T-helper 17 cell (primary cell): ENCODE measurements around the gene TCP1. TPM values are rescaled to one million over a fixed set of nuclear protein-coding genes. Genes with fewer than 3 reads are reported as not detected.
"Not testable (repeated sequence)": the region's sequence is repeated elsewhere in the genome, so short reads cannot be mapped to it uniquely, and the experiment has no call there.

ENCODE experiments used
- ATAC-seq: fragments of 150-1000 bp; cut with Tn5 transposase; 2 replicates; pipeline ENCODE4 v1.10.0; 2021; ENCODE audit warnings: mild to moderate bottlenecking, moderate library complexity
- DNase-seq, 3 donors: peaks; one replicate each; pipeline versions ENCODE4 v3.0.0 to v3.0.0-alpha.2; 2020 to 2021
- H3K9me3 ChIP-seq: one replicate; pipeline ENCODE4 v1.7.0; 2013; ENCODE audit warnings: low read length, mild to moderate bottlenecking; ENCODE audit not compliant: control insufficient read depth, poor library complexity, severe bottlenecking
- H3K27ac Mint-ChIP-seq: one replicate; pipeline ENCODE4 v1.8.0; 2022; ENCODE audit warnings: mild to moderate bottlenecking, moderate library complexity, mixed read lengths
- H3K27me3 Mint-ChIP-seq: one replicate; pipeline ENCODE4 v1.8.0; 2022; ENCODE audit warnings: mixed read lengths
- H3K36me3 Mint-ChIP-seq: one replicate; pipeline ENCODE4 v1.8.0; 2022; ENCODE audit warnings: low read depth, mixed read lengths
- H3K4me1 Mint-ChIP-seq: one replicate; pipeline ENCODE4 v1.8.0; 2022; ENCODE audit warnings: mild to moderate bottlenecking, mixed read lengths
- H3K4me3 Mint-ChIP-seq: one replicate; pipeline ENCODE4 v1.8.0; 2022; ENCODE audit warnings: mild to moderate bottlenecking, moderate library complexity, mixed read lengths
- total RNA-seq, 4 donors: library from RNA in 2 of 4; stranded (reverse) in 2 of 4; gene quantifications; one replicate each; pipeline ENCODE4 v1.2.3 and lab custom pipeline; 2022 to 2026

TCP1 gene
- total RNA-seq, 2 donors from 2014 or later = 195 to 196 TPM

DNA sequence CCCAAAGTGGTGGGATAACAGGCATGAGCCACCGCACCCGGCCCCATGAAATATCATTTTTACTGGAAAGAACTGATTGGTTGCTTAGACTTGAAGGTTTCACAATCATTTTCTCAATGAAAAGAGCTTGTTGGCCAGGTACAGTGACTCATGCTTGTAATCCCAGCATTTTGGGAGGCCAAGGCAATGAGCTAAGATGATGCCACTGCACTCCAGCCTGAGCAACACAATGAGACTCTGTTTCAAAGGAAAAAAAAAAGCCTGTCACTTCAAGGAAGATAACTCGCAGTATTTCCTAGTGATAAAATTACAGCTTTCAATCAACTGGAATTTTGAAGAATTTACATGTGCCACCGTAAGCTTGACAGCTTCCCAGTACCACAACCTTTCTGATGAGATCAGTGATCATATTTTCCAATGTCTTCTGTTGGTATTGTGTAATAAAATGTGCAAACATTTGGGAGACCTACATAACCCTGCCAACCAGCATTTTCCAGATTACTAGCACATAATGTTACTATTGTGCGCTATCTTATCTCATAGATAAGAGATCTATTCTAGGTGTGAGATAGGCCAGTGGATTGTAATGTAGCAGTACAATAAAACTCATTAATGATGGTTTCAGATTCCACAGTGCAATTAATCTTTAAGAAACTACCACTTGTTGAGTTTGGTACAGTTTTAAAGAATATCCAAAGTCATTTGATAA lies 17.9 kb upstream of the TCP1 start:
- Mint-ChIP-seq H3K36me3 (peaks cover 4% of the 10 kb centered on the region), H3K27ac (no peak overlapping the region), H3K27me3 (no peaks in the 10 kb centered on the region), H3K4me3 (no peak overlapping the region), H3K4me1 (peaks cover 4% of the 10 kb centered on the region)
- no peaks in the 10 kb centered on the region for H3K9me3 ChIP-seq
- DNase-seq = no peak
- ATAC-seq = no peak

- no peak for DNase-seq
- Mint-ChIP-seq H3K27me3 (no peaks in the 10 kb centered on the region), H3K36me3 (peaks cover 2% of the 10 kb centered on the region), H3K4me3 (no peak overlapping the region), H3K27ac (no peak overlapping the region), H3K4me1 (peaks cover 4% of the 10 kb centered on the region)
- no peak for ATAC-seq
- H3K9me3 ChIP-seq = no peaks in the 10 kb centered on the region
Measured at GRCh38 chr6:159806021-159806458, 16.6 kb upstream of the TCP1 start.

- no peaks in the 10 kb centered on the region for H3K36me3 Mint-ChIP-seq
- no peak overlapping the region for H3K4me3 Mint-ChIP-seq
- no peaks in the 10 kb centered on the region for H3K9me3 ChIP-seq
- no peaks in the 10 kb centered on the region for H3K27me3 Mint-ChIP-seq
- no peak for ATAC-seq
- no peaks in the 10 kb centered on the region for H3K4me1 Mint-ChIP-seq
- no peak overlapping the region for H3K27ac Mint-ChIP-seq
- no peak for DNase-seq
Measured at GRCh38 chr6:159805440-159806020, 16.1 kb upstream of the TCP1 start.

DNA sequence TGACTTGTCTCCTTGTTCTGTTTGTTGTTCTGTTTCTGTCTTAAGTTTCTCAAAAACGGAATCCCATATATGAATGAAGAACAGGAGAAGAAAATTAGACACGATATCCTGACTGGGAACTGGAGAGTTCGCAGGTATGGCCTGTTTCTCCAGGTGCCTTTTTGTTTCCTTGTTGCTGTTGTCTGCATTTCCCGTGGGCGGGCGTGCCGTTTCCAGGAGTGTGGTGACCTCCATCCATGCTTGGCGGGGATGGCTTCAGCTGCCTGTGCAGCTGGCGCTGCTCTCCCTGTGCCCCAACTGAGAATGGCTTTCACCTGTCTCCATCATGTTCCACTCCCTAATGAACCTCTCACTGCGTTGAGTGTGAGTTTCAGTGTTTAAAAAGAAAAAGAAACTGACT lies 15.1 kb upstream of the TCP1 start:
- Mint-ChIP-seq H3K4me3 (no peak overlapping the region), H3K27ac (no peak overlapping the region), H3K27me3 (no peaks in the 10 kb centered on the region), H3K4me1 (no peaks in the 10 kb centered on the region), H3K36me3 (no peaks in the 10 kb centered on the region)
- H3K9me3 ChIP-seq = no peaks in the 10 kb centered on the region
- DNase-seq (no peak), ATAC-seq (no peak)

DNA sequence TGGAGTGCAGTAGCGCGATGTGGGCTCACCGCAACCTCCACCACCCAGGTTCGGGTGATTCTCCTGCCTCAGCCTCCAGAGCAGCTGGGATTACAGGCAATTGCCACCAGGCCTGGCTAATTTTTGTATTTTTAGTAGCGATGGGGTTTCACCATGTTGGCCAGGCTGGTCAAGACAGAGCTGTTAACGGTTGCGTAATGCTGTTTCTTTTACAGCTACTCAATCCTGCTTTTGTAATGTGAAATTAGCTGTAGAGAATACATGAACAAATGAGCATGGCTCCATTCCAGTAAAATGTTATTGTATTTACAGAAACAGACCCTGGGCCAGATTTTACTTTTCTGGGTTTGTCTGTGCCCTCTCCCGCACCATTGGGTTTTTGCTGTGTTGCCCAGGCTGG lies 12.5 kb upstream of the TCP1 start:
- ATAC-seq (no peak), DNase-seq (no peak)
- no peaks in the 10 kb centered on the region for H3K9me3 ChIP-seq
- Mint-ChIP-seq H3K4me3 (no peak overlapping the region), H3K36me3 (peaks cover 4% of the 10 kb centered on the region), H3K27me3 (no peaks in the 10 kb centered on the region), H3K4me1 (peaks cover 4% of the 10 kb centered on the region), H3K27ac (no peak overlapping the region)

DNA sequence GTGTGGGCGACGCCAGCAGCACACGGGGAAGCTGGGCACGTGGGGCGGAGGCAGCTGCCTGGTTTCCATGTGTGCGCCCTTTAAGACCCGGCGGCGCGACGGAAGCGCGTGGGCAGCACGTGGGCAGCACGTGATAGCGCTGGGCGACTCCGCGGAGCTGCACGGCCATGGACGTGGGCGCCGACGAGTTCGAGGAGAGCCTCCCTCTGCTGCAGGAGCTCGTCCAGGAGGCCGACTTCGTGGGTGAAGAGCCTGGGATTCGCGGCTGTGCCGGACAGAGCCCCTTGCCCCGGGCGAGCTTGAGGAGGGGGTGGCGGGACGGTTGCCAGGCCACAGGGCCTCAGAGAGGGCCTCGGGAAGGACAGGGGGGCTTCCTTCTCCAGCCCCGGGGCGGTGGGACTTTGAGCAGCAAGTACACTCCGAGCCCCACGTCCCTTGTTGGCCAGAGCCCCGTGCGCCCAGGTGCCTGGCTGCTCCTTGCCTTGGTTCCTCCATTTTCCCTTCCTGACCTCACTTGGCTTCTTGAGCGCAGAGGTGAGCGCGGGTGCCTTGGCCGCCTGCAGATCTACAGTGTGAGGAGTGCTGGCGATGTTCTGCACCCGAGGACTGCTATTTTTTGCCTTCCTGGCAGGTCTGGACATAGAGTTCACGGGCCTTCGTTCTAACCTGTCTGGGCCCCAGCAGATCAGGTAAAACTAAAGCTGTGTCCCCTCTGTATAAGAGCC lies 10.9 kb upstream of the TCP1 start, which contains the start of gene PNLDC1:
Gene PNLDC1, plus strand, starts transcription at position 136 of the 725 bp plus-strand sequence. Its CDS starts 32 bp downstream, at position 168.
- H3K27ac Mint-ChIP-seq = no peak within 1 kb of the TSS
- H3K9me3 ChIP-seq = no peaks in the 10 kb centered on the region
- ATAC-seq (no peak), DNase-seq (no peak)
- H3K4me3 Mint-ChIP-seq = no peak within 1 kb of the TSS
- H3K27me3 Mint-ChIP-seq = no peaks in the 10 kb centered on the region
- H3K4me1 Mint-ChIP-seq = peaks cover 4% of the 10 kb centered on the region
- peaks cover 4% of the 10 kb centered on the region for H3K36me3 Mint-ChIP-seq

DNA sequence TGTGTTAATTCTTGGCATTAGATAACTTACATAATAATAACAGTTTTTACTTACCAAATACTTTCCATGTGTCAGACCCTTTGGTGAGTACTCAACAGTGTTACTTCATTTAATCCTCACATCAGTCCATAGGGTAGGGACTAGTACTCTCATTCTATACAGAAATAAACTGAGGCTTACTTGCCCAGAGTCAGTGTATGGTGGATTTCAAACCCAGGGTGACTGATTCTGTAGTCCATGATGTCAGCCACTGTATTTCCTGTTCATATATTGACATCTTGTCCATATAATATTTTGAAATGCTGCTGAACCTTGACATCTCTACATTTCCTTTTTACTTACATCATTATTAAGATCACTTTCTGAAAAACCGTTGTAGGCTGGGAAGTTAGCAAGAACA lies 8.2 kb upstream of the TCP1 start:
- no peaks in the 10 kb centered on the region for H3K27me3 Mint-ChIP-seq
- ATAC-seq = no peak
- DNase-seq = no peak
- H3K27ac Mint-ChIP-seq = no peak overlapping the region
- H3K9me3 ChIP-seq = no peaks in the 10 kb centered on the region
- H3K4me3 Mint-ChIP-seq = no peak overlapping the region
- peaks cover 4% of the 10 kb centered on the region for H3K36me3 Mint-ChIP-seq
- peaks cover 9% of the 10 kb centered on the region for H3K4me1 Mint-ChIP-seq

GRCh38 chr6:159794976-159795375 lies 5.6 kb upstream of the TCP1 start:
- not testable (repeated sequence) for DNase-seq, H3K27ac Mint-ChIP-seq, ATAC-seq, H3K27me3 Mint-ChIP-seq, H3K9me3 ChIP-seq, H3K36me3 Mint-ChIP-seq, H3K4me3 Mint-ChIP-seq
- peaks cover 27% of the 10 kb centered on the region for H3K4me1 Mint-ChIP-seq

- DNase-seq = peak in 1 of 3 donors; percentile 10
- H3K27ac Mint-ChIP-seq = peak overlapping the region; percentile 97
- H3K4me3 Mint-ChIP-seq = peak overlapping the region; percentile 98
- no peak for ATAC-seq
- H3K9me3 ChIP-seq = no peaks in the 10 kb centered on the region
- peaks cover 44% of the 10 kb centered on the region for H3K4me1 Mint-ChIP-seq
- peaks cover 2% of the 10 kb centered on the region for H3K36me3 Mint-ChIP-seq
- H3K27me3 Mint-ChIP-seq = no peaks in the 10 kb centered on the region
Measured at GRCh38 chr6:159790956-159791598, 1.7 kb upstream of the TCP1 start.

DNA sequence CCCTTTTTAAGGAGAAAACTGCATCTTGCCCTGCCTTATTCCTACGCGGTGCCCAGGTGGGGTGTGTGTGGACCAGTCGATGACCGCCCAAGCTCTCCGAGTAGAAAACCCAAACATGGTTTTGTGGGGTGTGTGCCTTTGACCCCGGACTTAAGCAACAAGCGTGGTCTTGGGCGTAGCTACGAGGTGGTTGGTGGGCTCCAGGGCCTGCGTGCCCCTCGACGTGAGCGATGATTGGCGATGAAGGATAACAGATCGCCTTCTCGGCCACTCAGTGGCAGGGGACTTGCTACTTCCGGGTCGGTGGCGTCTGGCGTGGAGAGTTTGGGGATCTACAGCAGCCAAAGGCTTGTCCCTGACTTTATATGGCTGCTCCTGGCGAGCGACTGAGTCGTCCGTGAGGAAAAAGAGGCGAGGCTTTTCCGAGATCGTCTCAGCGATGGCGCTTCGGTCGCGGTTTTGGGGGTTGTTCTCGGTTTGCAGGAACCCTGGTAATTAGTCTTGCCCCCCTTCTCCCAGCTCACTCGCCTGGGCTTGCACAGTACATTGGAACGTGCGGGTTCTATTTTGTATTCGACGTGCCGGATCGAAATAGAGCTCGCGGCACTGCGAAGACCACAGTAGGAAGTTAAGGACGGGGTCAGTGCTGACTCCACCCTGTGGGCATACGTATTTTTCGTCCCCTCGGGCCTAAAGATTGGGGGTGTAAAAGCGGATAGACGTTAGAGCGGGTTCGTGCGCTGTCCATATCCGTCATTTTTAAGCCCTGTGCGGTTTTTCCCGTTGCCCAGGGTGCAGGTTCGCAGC lies 950 bp upstream of the TCP1 start, which contains the start of gene MRPL18:
Gene MRPL18, plus strand, starts transcription at position 319 of the 807 bp plus-strand sequence. Its CDS starts 121 bp downstream, at position 440.
- DNase-seq = peak; percentile 65 to 83 (median 75)
- H3K4me3 Mint-ChIP-seq = peak within 1 kb of the TSS; percentile 98
- no peaks in the 10 kb centered on the region for H3K27me3 Mint-ChIP-seq
- peak; percentile 77 for ATAC-seq
- H3K27ac Mint-ChIP-seq = peak within 1 kb of the TSS; percentile 97
- H3K36me3 Mint-ChIP-seq = peaks cover 2% of the 10 kb centered on the region
- no peaks in the 10 kb centered on the region for H3K9me3 ChIP-seq
- peaks cover 44% of the 10 kb centered on the region for H3K4me1 Mint-ChIP-seq

DNA sequence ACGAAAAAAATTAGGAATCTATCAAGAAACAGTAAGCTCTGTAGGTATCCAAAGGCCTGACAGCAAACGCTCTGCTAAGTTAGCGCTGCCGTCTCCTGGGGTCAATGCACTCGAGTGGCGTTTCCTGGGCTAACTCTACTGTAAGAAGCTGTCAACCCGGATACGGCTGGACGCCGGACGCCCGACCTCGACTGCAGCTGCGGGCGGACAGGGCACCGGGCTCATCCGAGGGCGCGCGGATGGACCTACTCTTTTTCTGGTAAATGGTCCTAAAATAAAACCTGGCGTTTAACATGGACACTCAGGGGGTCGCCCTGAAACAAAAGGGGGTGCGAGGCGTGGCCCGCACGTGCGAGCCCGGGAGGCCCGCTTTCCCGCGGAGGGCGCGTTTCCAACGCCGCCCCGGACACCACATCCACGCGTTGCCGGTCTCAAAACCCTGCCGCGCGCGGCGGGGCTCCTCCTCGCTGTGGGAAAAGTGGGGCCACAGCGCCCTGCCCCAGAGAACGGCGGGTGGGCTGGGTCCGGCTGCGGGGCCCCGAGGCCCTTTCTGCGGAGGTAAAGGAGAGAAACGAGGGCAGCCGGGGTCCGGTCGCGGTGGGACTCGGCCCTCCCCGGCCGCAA lies 537 bp downstream of the TCP1 start:
- Mint-ChIP-seq H3K4me3 (peak overlapping the region; percentile 98), H3K27ac (peak overlapping the region; percentile 97), H3K27me3 (no peaks in the 10 kb centered on the region), H3K36me3 (peaks cover 2% of the 10 kb centered on the region), H3K4me1 (peaks cover 39% of the 10 kb centered on the region)
- no peak for ATAC-seq
- no peaks in the 10 kb centered on the region for H3K9me3 ChIP-seq
- DNase-seq = peak in 2 of 3 donors; percentile 10 to 14

GRCh38 chr6:159788276-159788675 lies 1.1 kb downstream of the TCP1 start:
- H3K27ac Mint-ChIP-seq = peak overlapping the region; percentile 97
- H3K27me3 Mint-ChIP-seq = no peaks in the 10 kb centered on the region
- ATAC-seq (no peak), DNase-seq (no peak)
- H3K4me1 Mint-ChIP-seq = peaks cover 43% of the 10 kb centered on the region
- peak overlapping the region; percentile 98 for H3K4me3 Mint-ChIP-seq
- H3K36me3 Mint-ChIP-seq = peaks cover 2% of the 10 kb centered on the region
- no peaks in the 10 kb centered on the region for H3K9me3 ChIP-seq
